Measurements from ENCODE around the gene PAK5.

GRCh38 chr20:9490631-9491030 lies 348.2 kb downstream of the PAK5 start:
- TF ChIP-seq CTCF (conservative IDR thresholded peaks at IDR 0.05 in 1 of 2, IDR thresholded peaks at IDR 0.05 in 1 of 2; ENCODE audit: low read depth in 1 of 2, low read length in 2 of 2) = no peak
- TF ChIP-seq EZH2 (IDR thresholded peaks at IDR 0.05; ENCODE audit: low read length, missing control alignments) = no peak
